K562 (cell line): ENCODE data around the gene DYNC1I1. TPM values are rescaled to one million over a fixed set of nuclear protein-coding genes. Genes with fewer than 3 reads are reported as not detected.

ENCODE experiments used
- ATAC-seq: fragments of 200-7000 bp; cut with Tn5 transposase; 3 replicates; pipeline ENCODE4 v1.9.1; 2020; ENCODE audit warnings: moderate library complexity
- BruUV-seq: library from RNA; stranded (reverse); fragments of 400-500 nt; replicated peaks from 2 replicates; lab custom pipeline; 2021; lab: Mats Ljungman, UMichigan
- CTCF ChIA-PET: fragments of 300-600 bp; formaldehyde crosslinking; extraction: SDS; loops from one replicate; lab custom pipeline; 2021; ENCODE audit warnings: low intra/inter-chr PET ratio; lab: Yijun Ruan, JAX
- POLR2A ChIA-PET: fragments of 300-600, 350-650 bp; sonication (Branson Sonifier 250); formaldehyde crosslinking; extraction: SDS; loops from one replicate; lab custom pipeline; 2021; ENCODE audit warnings: antibody characterized with exemption, inconsistent platforms; lab: Yijun Ruan, JAX
- DNase-seq, 4 experiments: peaks; one replicate each; pipeline versions ENCODE4 v3.0.0 to v3.0.0-alpha.2; 2011 to 2018; ENCODE audit warnings: low spot score in 3 of 4, mixed read lengths in 3 of 4; ENCODE audit errors: extremely low read depth in 1 of 4
- FAIRE-seq: peaks from 2 replicates; lab custom pipeline; 2011; peaks lifted over from hg19 to GRCh38; lab: Jason Lieb, UNC
- H2AFZ ChIP-seq: 2 replicates; pipeline ENCODE4 v1.6.0; 2011; ENCODE audit warnings: low read depth, low read length, control low read depth, inconsistent platforms
- H3K27ac ChIP-seq: fragments of 200-600 bp; 3 replicates; pipeline ENCODE4 v1.8.0; 2011; ENCODE audit warnings: low read depth, mild to moderate bottlenecking, control low read depth, inconsistent platforms, low read length, moderate library complexity, mixed read lengths; ENCODE audit errors: extremely low read depth
- H3K27me3 ChIP-seq, 2 experiments: fragments of 300-600 bp in 1 of 2; 2 replicates in 1 of 2; 3 replicates in 1 of 2; pipeline versions ENCODE4 v1.6.0 to v1.8.0; 2011; ENCODE audit warnings: inconsistent platforms in 2 of 2, low read length in 2 of 2, mild to moderate bottlenecking in 1 of 2, mixed read lengths in 1 of 2, moderate library complexity in 1 of 2; ENCODE audit not compliant: control insufficient read depth in 2 of 2, insufficient read depth in 2 of 2
- H3K36me3 ChIP-seq: fragments of 300-600 bp; 3 replicates; pipeline ENCODE4 v1.8.0; 2011; ENCODE audit warnings: mild to moderate bottlenecking, low read length, inconsistent platforms; ENCODE audit not compliant: control insufficient read depth, insufficient read depth
- H3K4me1 ChIP-seq, 2 experiments: fragments of 200-600 bp in 1 of 2; replicated peaks in 1 of 2; 2 replicates in 1 of 2; 3 replicates in 1 of 2; pipeline versions ENCODE4 v1.5.1 to v1.8.0; 2011; ENCODE audit warnings: inconsistent platforms in 2 of 2, low read length in 2 of 2, mild to moderate bottlenecking in 1 of 2, mixed read lengths in 1 of 2, moderate library complexity in 1 of 2; ENCODE audit not compliant: control insufficient read depth in 2 of 2, insufficient read depth in 2 of 2
- H3K4me2 ChIP-seq: 2 replicates; pipeline ENCODE4 v1.6.1; 2011; ENCODE audit warnings: low read length, control low read depth, inconsistent platforms, mixed read lengths; ENCODE audit not compliant: insufficient read depth
- H3K4me3 ChIP-seq: fragments of 200-600 bp; sonication (generic), shearing (Covaris generic); 2 replicates; pipeline ENCODE4 v1.5.1; 2016; ENCODE audit warnings: control low read depth, inconsistent platforms
- H3K79me2 ChIP-seq: fragments of 200-600 bp; 3 replicates; pipeline ENCODE4 v1.8.0; 2011; ENCODE audit warnings: low read length, inconsistent platforms; ENCODE audit not compliant: control insufficient read depth, insufficient read depth
- H3K9ac ChIP-seq, 2 experiments: 2 replicates each; pipeline versions ENCODE4 v1.6.0 to v1.6.1; 2011; ENCODE audit warnings: low read depth in 2 of 2, low read length in 2 of 2, control low read depth in 1 of 2, inconsistent platforms in 1 of 2, mild to moderate bottlenecking in 1 of 2, mixed read lengths in 1 of 2; ENCODE audit not compliant: insufficient read depth in 1 of 2
- H3K9me1 ChIP-seq: one replicate; pipeline ENCODE4 v1.6.0; 2011; ENCODE audit warnings: inconsistent platforms, mild to moderate bottlenecking, low read length, moderate library complexity; ENCODE audit not compliant: control insufficient read depth, insufficient read depth
- H3K9me3 ChIP-seq: replicated peaks from 2 replicates; pipeline ENCODE4 v1.5.1; 2011; ENCODE audit warnings: low read depth, low read length, inconsistent platforms; ENCODE audit not compliant: control insufficient read depth, insufficient read depth
- H4K20me1 ChIP-seq: replicated peaks from 2 replicates; pipeline ENCODE4 v1.6.1; 2011; ENCODE audit warnings: low read length, inconsistent platforms, mixed read lengths; ENCODE audit not compliant: control insufficient read depth, insufficient read depth
- ATF1 ChIP-seq, 2 experiments: fragments of 450-650 bp in 1 of 2; IDR thresholded peaks; 2 replicates each; pipeline ENCODE4 v1.6.1; 2016; ENCODE audit warnings: missing compliant biosample characterization in 1 of 2, missing genetic modification characterization in 1 of 2
- BCLAF1 ChIP-seq, 2 experiments: fragments of 450-650 bp in 1 of 2; IDR thresholded peaks; 2 replicates each; pipeline ENCODE4 v1.6.1; 2011 to 2017; ENCODE audit warnings: low read depth in 2 of 2, antibody characterized with exemption in 1 of 2, borderline replicate concordance in 1 of 2, low read length in 1 of 2, mild to moderate bottlenecking in 1 of 2, mixed read lengths in 1 of 2; ENCODE audit not compliant: control insufficient read depth in 1 of 2
- CEBPB ChIP-seq: fragments of 450-650 bp; IDR thresholded peaks from 2 replicates; pipeline ENCODE4 v1.6.1; 2016; ENCODE audit warnings: missing genetic modification characterization, missing compliant biosample characterization
- DACH1 ChIP-seq: fragments of 450-650 bp; IDR thresholded peaks from 2 replicates; pipeline ENCODE4 v1.6.1; 2018; ENCODE audit not compliant: partially characterized antibody
- NFIC ChIP-seq: fragments of 450-650 bp; IDR thresholded peaks from 2 replicates; pipeline ENCODE4 v1.6.1; 2017; ENCODE audit warnings: mild to moderate bottlenecking, inconsistent platforms
- RBM17 ChIP-seq: fragments of 200-400 bp; formaldehyde crosslinking; IDR thresholded peaks from 2 replicates; pipeline ENCODE4 v1.6.1; 2017; ENCODE audit warnings: low read depth, mild to moderate bottlenecking, low read length, borderline replicate concordance
- SRF ChIP-seq, 2 experiments: fragments of 250-450, 450-650 bp in 1 of 2; sonication (Bioruptor Pico) in 1 of 2; sonication (generic) in 1 of 2; formaldehyde crosslinking; IDR thresholded peaks; 2 replicates each; pipeline versions ENCODE4 v1.5.0 to v1.5.1; 2020 to 2022; ENCODE audit warnings: mild to moderate bottlenecking in 1 of 2, missing genetic modification reagents in 1 of 2
- ZNF445 ChIP-seq: fragments of 250-450 bp; sonication (Bioruptor Pico); IDR thresholded peaks from 2 replicates; pipeline ENCODE4 v1.4.0; 2020; ENCODE audit warnings: low read depth, mild to moderate bottlenecking, moderate library complexity
- ZNF699 ChIP-seq: fragments of 250-450 bp; sonication (Bioruptor Pico); IDR thresholded peaks from 2 replicates; pipeline ENCODE4 v1.8.0; 2021; ENCODE audit warnings: mild to moderate bottlenecking, moderate library complexity; ENCODE audit not compliant: insufficient replicate concordance
- WGBS: fragments of 100-300 bp; shearing (Covaris generic); methylation state at CpG from one replicate; pipeline ENCODE4 v1.1.6; 2016; ENCODE audit warnings: low coverage, mixed read lengths; ENCODE audit not compliant: insufficient coverage; ENCODE audit errors: missing lambda C conversion rate; 5-methylcytosine and 5-hydroxymethylcytosine counted together
- in situ Hi-C: fragments of 300-500 bp; cut with MboI; formaldehyde crosslinking; loops from 4 replicates; pipeline ENCODE4 v1.15.0; 2018; ENCODE audit warnings: inconsistent platforms, mixed read lengths
- intact Hi-C: fragments of 100-400 bp; cut with micrococcal nuclease; formaldehyde crosslinking; loops from 2 replicates; pipeline ENCODE4 v1.14.2; 2022
- polyA plus RNA-seq, 8 experiments: library from polyadenylated mRNA; depleted of rRNA in 4 of 8; stranded (reverse) in 5 of 8; unstranded in 3 of 8; fragments of >200 nt; fragmentation: Nextera tagmentation in 2 of 8; fragmentation: Illumina TruSeq in 1 of 8; extraction: Ambion mirVana in 2 of 8; extraction: Trizol in 1 of 8; gene quantifications; 2 replicates each; pipeline versions ENCODE4 v1.2.1 to v1.2.3, GENCODE V29; 2011 to 2014; ENCODE audit warnings: inconsistent platforms in 1 of 8, missing spikeins in 1 of 8
- total RNA-seq, 7 experiments: library from RNA; depleted of rRNA in 6 of 7; stranded (reverse); fragments of >200 nt in 6 of 7; fragmentation: Illumina TruSeq in 2 of 7; extraction: Trizol in 2 of 7; gene quantifications; 2 replicates each; pipeline versions ENCODE4 v1.2.1 to v1.2.3, GENCODE V29; 2011 to 2021; ENCODE audit warnings: low replicate concordance in 1 of 7
- TF ChIP-seq, protein P1 (sequence below): fragments of 450-650 bp; IDR thresholded peaks from 2 replicates; pipeline ENCODE4 v1.6.1; 2017; ENCODE audit warnings: antibody characterized with exemption, mild to moderate bottlenecking

Gene DYNC1I1
- total and polyA plus RNA-seq, 9 of the 15 experiments (the other 6 are each of a cell fraction or from before 2014, with no cell fraction given) = 0.22 to 1.5 (median 0.44) TPM

GRCh38 chr7:96041171-96041570 lies 268.8 kb downstream of the DYNC1I1 start (continued):
- TF ChIP-seq, protein P1, sequence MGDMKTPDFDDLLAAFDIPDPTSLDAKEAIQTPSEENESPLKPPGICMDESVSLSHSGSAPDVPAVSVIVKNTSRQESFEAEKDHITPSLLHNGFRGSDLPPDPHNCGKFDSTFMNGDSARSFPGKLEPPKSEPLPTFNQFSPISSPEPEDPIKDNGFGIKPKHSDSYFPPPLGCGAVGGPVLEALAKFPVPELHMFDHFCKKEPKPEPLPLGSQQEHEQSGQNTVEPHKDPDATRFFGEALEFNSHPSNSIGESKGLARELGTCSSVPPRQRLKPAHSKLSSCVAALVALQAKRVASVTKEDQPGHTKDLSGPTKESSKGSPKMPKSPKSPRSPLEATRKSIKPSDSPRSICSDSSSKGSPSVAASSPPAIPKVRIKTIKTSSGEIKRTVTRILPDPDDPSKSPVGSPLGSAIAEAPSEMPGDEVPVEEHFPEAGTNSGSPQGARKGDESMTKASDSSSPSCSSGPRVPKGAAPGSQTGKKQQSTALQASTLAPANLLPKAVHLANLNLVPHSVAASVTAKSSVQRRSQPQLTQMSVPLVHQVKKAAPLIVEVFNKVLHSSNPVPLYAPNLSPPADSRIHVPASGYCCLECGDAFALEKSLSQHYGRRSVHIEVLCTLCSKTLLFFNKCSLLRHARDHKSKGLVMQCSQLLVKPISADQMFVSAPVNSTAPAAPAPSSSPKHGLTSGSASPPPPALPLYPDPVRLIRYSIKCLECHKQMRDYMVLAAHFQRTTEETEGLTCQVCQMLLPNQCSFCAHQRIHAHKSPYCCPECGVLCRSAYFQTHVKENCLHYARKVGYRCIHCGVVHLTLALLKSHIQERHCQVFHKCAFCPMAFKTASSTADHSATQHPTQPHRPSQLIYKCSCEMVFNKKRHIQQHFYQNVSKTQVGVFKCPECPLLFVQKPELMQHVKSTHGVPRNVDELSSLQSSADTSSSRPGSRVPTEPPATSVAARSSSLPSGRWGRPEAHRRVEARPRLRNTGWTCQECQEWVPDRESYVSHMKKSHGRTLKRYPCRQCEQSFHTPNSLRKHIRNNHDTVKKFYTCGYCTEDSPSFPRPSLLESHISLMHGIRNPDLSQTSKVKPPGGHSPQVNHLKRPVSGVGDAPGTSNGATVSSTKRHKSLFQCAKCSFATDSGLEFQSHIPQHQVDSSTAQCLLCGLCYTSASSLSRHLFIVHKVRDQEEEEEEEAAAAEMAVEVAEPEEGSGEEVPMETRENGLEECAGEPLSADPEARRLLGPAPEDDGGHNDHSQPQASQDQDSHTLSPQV = no peak

DNA sequence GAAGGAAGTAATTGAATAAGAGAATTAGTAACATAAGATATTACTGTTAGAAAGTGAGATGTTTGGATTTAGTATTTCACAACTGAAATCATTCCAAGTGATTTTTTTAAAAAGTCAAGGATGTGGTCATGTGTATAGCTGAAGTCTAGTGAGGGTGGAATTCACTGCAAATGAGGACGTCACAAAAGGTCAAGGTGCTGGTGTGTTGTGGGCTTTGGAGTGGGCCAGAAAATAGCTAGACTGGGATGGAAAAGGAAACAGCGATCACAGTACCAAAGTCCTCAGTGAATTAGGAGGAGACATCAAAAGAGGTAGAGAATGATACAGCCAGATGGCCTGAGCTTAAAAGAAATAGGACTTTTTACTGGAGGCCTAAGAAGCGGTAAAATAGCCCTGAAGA lies 272.8 kb downstream of the DYNC1I1 start:
- intact Hi-C loops (no loop called here), in situ Hi-C loops (no loop called here)
- no peak for FAIRE-seq

More for the DNA sequence above, 272.8 kb downstream of the DYNC1I1 start:
- Histone ChIP-seq H3K36me3 (no peaks in the 10 kb centered on the region), H3K27ac (no peak overlapping the region), H3K4me2 (no peak overlapping the region), H3K4me3 (no peak overlapping the region), H4K20me1 (no peaks in the 10 kb centered on the region), H2AFZ (no peak overlapping the region), H3K79me2 (no peaks in the 10 kb centered on the region), H3K9me1 (no peaks in the 10 kb centered on the region), H3K9ac (no peak overlapping the region), H3K4me1 (no peaks in the 10 kb centered on the region), H3K27me3 (peaks cover 3 to 7% of the 10 kb centered on the region in 2 experiments; a peak in 2 of 5 replicates), H3K9me3 (no peaks in the 10 kb centered on the region)
- 0% methylated on average over 3 of the region's 3 CpGs for WGBS
- POLR2A ChIA-PET = no interaction called here
- no peak for TF ChIP-seq ZNF699 (CRISPR knock-in tag)
- no peak for TF ChIP-seq BCLAF1 (IDR thresholded peaks at IDR 0.05; ENCODE audit: borderline replicate concordance in 1 of 2, control insufficient read depth in 1 of 2, low read depth in 2 of 2, low read length in 1 of 2)
- no peak for TF ChIP-seq NFIC
- no peak for TF ChIP-seq DACH1
- no peak for TF ChIP-seq ATF1 (CRISPR knock-in tag; IDR thresholded peaks at IDR 0.05)
- TF ChIP-seq ATF1 (tag; IDR thresholded peaks at IDR 0.05) = no peak
- TF ChIP-seq SRF (CRISPR knock-in tag; IDR thresholded peaks at IDR 0.05) = no peak
- no peak for TF ChIP-seq RBM17
- TF ChIP-seq CEBPB (tag) = no peak
- no peak for TF ChIP-seq ZNF445
- CTCF ChIA-PET = no interaction called here
- ATAC-seq = no peak
- no peak for DNase-seq
- no TSS peak for BruUV-seq
